ENCODE results near the gene PTGES3.
"Not testable (repeated sequence)": the region's sequence is repeated elsewhere in the genome, so short reads cannot be mapped to it uniquely, and the experiment has no call there.

The PTGES3 gene

DNA sequence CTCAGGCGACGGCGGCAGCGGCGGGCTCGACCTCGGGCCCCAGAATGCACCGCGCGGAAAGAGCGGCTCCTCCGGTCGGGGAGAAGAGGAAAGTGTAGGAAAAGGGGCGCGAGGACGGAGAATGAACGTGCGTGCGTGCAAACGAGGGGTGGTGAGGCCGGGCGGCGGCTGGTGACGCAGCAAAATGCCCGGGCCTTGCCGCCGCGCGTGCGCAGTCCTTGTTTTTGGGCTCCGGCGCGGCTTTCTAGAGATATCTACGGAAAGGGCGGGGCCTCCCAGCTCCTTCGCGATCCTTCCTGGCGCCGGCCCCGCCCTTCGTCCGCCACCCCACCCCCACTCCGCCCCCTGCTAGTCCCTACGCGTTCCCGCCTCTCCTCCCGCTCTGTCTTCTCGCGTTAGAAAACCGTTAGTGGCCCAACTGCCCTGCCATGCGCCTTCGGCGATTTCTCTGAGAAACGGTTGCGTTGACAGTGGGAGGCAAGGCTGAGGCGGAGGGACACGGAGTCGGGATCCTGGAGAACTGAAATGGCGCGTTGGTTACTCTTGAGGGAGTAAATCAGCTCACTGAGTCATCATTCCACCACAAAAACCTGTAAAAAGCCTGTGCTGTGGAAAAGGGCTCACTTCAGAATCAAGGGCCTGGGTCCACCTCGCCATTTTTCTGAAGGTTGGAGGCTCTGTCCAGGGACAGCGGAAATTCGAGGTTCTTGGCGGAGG lies at the start of gene PTGES3:
PTGES3 (minus strand) TSS at position 156 of the 717 bp plus-strand sequence. CDS start 285 bp downstream, outside the sequence.
- DNase-seq (ENCODE audit: low read depth in 2 of 2): peak; percentile 98

GRCh38 chr12:56728139-56728861 lies 40.2 kb upstream of the PTGES3 start:
- no peak for DNase-seq (ENCODE audit: low read depth in 2 of 2)

DNA sequence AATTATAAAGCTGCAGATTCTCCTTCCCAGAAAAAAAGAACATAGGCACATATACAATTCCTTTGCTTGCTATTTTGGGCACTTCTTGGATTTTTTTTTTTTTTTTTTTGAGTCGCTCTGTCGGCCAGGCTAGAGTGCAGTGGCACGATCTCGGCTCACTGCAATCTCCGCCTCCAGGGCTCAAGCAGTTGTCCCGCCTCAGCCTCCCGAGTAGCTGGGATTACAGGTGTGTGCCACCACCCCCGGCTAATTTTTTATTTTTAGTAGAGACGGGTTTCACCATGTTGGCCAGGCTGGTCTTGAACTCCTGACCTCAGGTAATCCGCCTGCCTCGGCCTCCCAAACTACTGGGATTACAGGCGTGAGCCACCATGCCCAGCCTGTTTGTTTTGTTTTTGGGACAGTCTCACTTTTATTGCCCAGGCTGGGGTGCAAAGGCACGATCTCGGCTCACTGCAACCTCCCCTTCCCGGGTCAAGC lies 38.2 kb upstream of the PTGES3 start:
- not testable (repeated sequence) for DNase-seq (ENCODE audit: low read depth in 2 of 2)

- no peak for DNase-seq (ENCODE audit: low read depth in 2 of 2)
Measured at GRCh38 chr12:56725723-56726102, 37.6 kb upstream of the PTGES3 start.

- DNase-seq (ENCODE audit: low read depth in 2 of 2): peak; percentile 97 to 98
Measured at GRCh38 chr12:56724972-56725722, 37.1 kb upstream of the PTGES3 start, which contains the start of gene NACA. Gene NACA, minus strand, starts transcription at chr12:56725299. Its CDS starts 778 bp downstream, at chr12:56724521.

DNA sequence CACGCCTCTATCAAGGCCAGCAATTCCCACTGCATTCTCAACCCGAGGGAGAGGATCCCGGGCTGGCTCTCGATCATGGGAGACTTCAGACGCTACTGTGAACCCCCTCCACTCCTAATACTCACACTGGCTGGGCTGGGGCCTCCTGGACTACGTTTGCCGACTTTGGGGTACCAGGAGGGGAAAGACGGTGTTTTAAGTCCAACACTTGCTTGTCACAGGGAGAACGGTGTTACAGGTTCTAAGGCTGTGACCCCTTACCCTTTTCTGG lies 36.6 kb upstream of the PTGES3 start:
- no peak for DNase-seq (ENCODE audit: low read depth in 2 of 2)

GRCh38 chr12:56723889-56724700 lies 36.0 kb upstream of the PTGES3 start:
- DNase-seq (ENCODE audit: low read depth in 2 of 2): no peak

DNA sequence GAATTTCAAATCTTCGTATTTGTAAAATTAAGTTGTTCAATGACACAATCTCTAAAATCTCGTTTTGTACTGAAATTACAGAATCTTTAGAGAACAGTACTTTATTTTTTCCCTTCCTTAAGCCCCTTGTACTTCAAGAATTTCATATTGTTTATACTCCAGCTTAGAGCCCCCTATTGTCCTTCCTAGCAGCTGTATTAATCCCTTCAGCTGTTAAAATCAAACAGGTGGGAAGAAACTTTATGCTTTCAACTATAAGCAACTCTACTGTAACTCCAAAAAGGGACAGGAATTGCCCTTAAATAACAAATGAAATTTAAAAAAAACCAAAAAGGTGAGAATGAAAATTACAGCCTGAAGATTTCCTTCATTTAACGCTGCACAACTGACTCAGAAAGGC lies 35.3 kb upstream of the PTGES3 start:
- DNase-seq (ENCODE audit: low read depth in 2 of 2): no peak

GRCh38 chr12:56722832-56723231 lies 34.7 kb upstream of the PTGES3 start:
- no peak for DNase-seq (ENCODE audit: low read depth in 2 of 2)

DNA sequence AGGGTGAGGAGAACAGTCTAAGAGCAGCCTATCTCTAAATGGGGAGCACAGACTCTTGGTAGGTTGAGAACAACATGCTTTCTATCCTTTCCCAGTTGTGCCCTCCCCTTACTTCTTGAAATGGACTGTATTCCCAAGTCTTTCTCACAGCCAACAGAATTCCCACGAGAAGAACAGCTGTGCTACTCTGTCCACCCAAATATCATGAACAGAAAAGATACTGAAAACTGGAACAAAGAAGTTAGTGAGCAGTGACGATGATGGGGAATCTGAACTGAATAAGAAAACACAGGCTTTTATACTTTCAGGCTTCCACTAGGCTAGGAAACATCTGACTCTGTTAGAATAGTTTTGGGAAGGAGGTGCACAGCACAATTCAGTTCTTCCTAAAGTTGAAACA lies 33.6 kb upstream of the PTGES3 start:
- DNase-seq (ENCODE audit: low read depth in 2 of 2): no peak

DNA sequence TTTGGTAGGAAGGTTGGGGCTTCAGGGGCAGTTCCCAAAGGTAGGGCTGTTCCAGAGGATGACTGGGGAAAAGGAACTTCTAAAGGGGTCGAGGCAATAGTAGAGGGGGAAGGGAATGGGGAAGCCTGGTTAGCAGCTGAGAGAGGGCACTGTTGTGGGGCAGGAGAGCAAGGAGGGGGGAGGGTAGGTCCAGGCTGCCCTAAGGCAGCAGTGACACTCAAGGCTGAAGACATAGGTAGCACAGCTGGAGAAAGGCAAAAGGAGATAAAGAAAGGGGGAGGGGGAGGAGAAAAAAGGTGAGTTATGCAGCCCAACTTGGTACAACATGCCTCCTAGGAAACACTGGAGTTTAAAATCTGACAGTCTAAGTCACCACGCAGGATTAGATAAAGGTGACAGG lies 33.1 kb upstream of the PTGES3 start:
- no peak for DNase-seq (ENCODE audit: low read depth in 2 of 2)

- no peak for DNase-seq (ENCODE audit: low read depth in 2 of 2)
Measured at GRCh38 chr12:56720731-56721151, 32.7 kb upstream of the PTGES3 start.

DNA sequence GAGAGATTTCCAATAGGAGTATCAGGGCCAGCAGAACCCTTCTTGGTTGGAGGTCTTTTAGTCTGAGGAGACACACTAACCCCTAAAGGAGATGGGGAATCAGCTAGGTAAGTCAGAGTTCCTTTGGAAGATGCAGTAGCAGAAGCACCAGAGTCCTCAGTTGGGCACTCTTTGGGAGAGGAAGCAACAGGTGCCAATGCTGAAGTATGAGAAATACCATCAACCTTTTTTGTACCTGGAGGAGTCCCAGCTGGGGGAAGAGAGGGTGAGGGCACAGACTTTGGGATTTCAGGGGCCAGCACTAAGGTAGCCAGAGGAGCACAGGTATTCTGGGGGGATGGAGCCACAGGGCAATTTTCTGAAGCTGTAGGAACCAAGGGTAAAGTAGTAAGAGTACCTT lies 31.0 kb upstream of the PTGES3 start:
- no peak for DNase-seq (ENCODE audit: low read depth in 2 of 2)

- DNase-seq (ENCODE audit: low read depth in 2 of 2): no peak
Measured at GRCh38 chr12:56718636-56719035, 30.6 kb upstream of the PTGES3 start.

GRCh38 chr12:56718149-56718548 lies 30.1 kb upstream of the PTGES3 start:
- DNase-seq (ENCODE audit: low read depth in 2 of 2): no peak

DNA sequence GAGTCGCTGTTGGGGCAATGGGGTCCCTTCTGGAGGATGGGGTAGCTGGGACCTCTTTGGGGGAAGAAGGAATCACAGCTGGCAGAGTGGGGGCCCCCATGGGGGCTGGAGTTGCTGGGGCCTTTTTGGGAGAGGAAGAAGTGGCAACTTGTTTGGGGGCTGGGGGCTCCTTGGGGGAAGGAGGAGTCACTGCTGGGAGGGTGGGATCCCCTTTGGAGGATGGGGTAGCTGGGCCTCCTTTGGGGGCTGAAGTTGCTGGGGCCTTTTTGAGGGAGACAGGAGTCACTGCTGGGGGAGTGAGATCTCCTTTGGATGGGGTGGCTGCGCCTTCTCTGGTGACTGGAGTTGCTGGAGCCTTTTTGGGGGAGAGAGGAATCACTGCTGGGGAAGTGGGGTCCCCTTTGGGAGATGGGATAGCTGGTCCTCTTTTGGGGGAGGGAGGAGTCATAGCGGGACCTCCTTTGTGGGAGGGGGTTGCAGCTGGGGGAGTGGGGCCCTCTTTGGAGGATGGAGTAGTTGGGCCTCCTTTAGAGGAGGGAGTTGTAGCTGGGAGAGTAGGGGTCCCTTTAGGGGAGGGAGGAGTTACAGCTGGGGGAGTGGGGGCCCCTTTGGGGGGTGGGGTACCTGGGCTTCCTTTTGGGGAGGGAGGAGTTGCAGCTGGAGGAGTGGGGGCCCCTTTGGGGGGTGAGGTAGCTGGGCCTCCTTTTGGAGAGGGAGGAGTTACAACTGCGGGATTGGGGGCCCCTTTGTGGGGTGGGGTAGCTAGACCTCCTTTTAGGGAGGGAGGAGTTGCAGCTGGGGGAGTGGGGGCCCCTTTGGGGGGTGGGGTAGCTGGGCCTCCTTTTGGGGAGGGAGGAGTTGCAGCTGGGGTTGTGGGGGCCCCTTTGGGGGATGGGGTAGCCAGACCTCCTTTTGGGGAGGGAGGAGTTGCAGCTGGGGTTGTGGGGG lies 29.1 kb upstream of the PTGES3 start:
- no peak for DNase-seq (ENCODE audit: low read depth in 2 of 2)

DNA sequence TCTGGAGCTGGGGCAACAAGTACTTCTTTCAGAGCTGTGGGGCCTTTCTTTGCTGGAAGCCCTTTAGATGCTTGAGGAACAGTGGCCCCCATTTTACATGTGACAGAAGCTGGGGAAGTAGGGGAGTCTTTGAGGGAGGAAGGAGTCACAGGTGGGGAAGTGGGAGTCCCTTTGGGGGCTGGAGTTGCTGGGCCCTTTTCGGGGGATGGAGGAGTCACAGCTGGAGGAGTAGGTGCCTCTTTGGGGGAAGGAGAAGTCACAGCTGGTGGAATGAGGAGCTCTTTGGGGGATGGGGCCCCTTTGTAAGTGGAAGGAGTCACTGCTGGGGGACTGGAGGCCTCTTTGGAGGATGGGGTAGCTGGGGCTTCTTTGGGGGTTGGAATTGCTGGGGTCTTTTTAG lies 28.4 kb upstream of the PTGES3 start:
- no peak for DNase-seq (ENCODE audit: low read depth in 2 of 2)

- no peak for DNase-seq (ENCODE audit: low read depth in 2 of 2)
Measured at GRCh38 chr12:56715798-56716197, 27.7 kb upstream of the PTGES3 start.

- no peak for DNase-seq (ENCODE audit: low read depth in 2 of 2)
Measured at GRCh38 chr12:56714431-56714929, 26.4 kb upstream of the PTGES3 start.

- no peak for DNase-seq (ENCODE audit: low read depth in 2 of 2)
Measured at GRCh38 chr12:56713345-56713744, 25.3 kb upstream of the PTGES3 start.
